HK-2 (cell line): ENCODE results near the gene CGRRF1.

Source experiments
- DNase-seq: peaks from one replicate; pipeline ENCODE4 v3.0.0-alpha.2; 2018; ENCODE audit not compliant: unreplicated experiment

CGRRF1 gene

GRCh38 chr14:54577494-54577893, 67.8 kb downstream of the CGRRF1 start:
- DNase-seq: no peak

DNA sequence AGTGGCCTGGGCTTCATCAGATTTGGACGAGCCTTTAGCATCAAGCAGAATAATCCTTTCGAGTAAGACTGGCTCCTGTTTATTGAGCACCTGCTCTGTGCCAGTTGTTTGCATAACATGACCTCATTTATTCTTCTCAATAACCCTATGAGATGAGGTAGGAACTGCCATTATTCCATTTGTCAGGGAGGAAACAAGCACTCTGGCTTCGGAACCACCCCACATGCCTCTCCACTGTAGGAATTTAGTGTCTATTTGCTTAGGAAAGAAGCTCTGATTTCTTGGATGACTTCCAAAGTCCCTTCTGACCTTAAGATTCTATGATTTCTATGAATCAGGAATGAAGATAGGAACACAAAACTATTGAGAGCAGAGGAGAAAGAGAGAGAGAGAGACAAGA, 68.3 kb downstream of the CGRRF1 start:
- no peak for DNase-seq

DNA sequence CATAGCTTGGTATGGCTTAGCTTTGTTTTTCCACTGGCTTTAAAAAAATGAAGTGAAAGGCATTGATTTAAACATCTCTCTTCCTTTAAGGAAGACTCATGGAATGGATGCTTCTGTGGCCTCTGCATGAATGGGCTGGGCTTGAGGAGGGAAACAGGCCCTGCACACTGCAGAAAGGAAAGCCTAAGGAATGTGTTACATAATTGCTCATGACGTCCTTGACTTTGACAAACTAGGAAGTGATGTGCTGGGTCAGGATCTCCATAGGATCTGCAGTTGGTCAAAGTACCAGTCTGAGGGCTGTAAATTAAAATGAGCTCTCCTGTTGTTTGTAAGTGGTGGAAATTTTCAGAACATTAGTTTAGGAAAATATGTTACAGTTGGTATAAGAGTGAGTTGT, 69.9 kb downstream of the CGRRF1 start:
- DNase-seq: no peak

DNA sequence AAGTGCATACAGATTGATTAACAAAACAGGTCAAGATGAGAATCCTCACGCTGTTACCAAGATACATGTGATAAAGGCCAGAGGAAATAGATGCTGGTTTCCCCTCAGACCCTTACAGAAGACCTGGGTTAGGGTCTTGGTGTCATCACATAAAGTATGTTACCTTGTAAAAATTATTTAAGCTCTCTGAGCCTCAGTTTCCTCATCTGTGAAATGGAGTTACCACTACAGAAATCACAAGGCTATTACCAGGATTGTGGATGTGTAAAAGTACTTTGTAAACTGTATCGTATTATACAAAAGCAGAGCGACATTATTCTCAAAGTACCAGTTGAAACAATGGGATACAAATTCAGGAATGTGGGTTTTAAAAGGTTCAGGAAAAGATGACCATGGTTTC, 71.2 kb downstream of the CGRRF1 start:
- no peak for DNase-seq

- DNase-seq: no peak
Observed at GRCh38 chr14:54582334-54582733, 72.6 kb downstream of the CGRRF1 start.

GRCh38 chr14:54584097-54584496, 74.4 kb downstream of the CGRRF1 start:
- no peak for DNase-seq

DNA sequence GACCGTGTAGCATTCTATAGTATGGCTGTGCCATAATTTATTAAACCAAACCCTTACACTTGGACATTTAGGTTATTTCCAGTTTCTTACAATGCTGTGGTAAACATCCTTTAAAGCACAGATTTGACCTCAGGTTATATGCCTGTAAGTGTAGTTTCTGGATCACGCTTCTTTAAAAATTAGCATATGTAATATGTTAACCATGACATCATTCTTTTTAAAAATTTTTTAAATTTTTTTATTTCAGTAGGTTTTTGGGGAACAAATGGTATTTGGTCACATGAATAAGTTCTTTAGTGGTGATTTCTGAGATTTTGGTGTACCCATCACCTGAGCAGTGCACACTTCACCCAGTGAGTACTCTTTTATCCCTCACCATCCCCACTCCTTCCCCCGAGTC, 75.5 kb downstream of the CGRRF1 start:
- no peak for DNase-seq
